Endothelial cell of umbilical vein (primary cell): Measurements from ENCODE around the gene GIT2. TPM values are rescaled to one million over a fixed set of nuclear protein-coding genes. Genes with fewer than 3 reads are reported as not detected.

ENCODE experiments used
- BruUV-seq: library from RNA; stranded (reverse); fragments of 400-500 nt; replicated peaks from 2 replicates; lab custom pipeline; 2021; lab: Mats Ljungman, UMichigan
- CTCF ChIA-PET: fragments of 300-600, 350-600 bp; sonication (Branson Sonifier 250); formaldehyde crosslinking; loops from one replicate; lab custom pipeline; 2021; ENCODE audit warnings: antibody characterized with exemption, inconsistent platforms; lab: Charles Lee
- POLR2A ChIA-PET: fragments of 300-600, 350-600 bp; sonication (Branson Sonifier 250); formaldehyde crosslinking; loops from one replicate; lab custom pipeline; 2021; ENCODE audit warnings: antibody characterized with exemption, inconsistent platforms; lab: Charles Lee
- DNase-seq: peaks from one replicate; pipeline ENCODE4 v3.0.0-alpha.2; 2011; ENCODE audit warnings: low read depth, low spot score
- FAIRE-seq: peaks from 2 replicates; lab custom pipeline; 2011; peaks lifted over from hg19 to GRCh38; lab: Jason Lieb, UNC
- H2AFZ ChIP-seq: 2 replicates; pipeline ENCODE4 v1.6.0; 2012; ENCODE audit warnings: low read depth, low read length, control low read depth, inconsistent platforms
- H3K27ac ChIP-seq: 2 replicates; pipeline ENCODE4 v1.5.1; 2011; ENCODE audit warnings: low read depth, mild to moderate bottlenecking, control low read depth, low read length, moderate library complexity; ENCODE audit not compliant: insufficient read depth
- H3K27me3 ChIP-seq, 2 experiments: 2 replicates each; pipeline versions ENCODE4 v1.6.0 to v1.6.1; 2011; ENCODE audit warnings: low read length in 2 of 2, mixed read lengths in 1 of 2; ENCODE audit not compliant: control insufficient read depth in 2 of 2, insufficient read depth in 2 of 2
- H3K36me3 ChIP-seq, 2 experiments: 2 replicates in 1 of 2; 3 replicates in 1 of 2; pipeline ENCODE4 v1.5.1; 2011; ENCODE audit warnings: low read length in 2 of 2, mild to moderate bottlenecking in 1 of 2, moderate library complexity in 1 of 2; ENCODE audit not compliant: control insufficient read depth in 2 of 2, insufficient read depth in 2 of 2; ENCODE audit errors: extremely low read depth in 1 of 2
- H3K4me1 ChIP-seq: 3 replicates; pipeline ENCODE4 v1.5.1; 2011; ENCODE audit warnings: mild to moderate bottlenecking, low read length; ENCODE audit not compliant: control insufficient read depth, insufficient read depth; ENCODE audit errors: extremely low read depth
- H3K4me2 ChIP-seq: 2 replicates; pipeline ENCODE4 v1.6.1; 2011; ENCODE audit warnings: low read length, control low read depth, mixed read lengths; ENCODE audit not compliant: insufficient read depth
- H3K4me3 ChIP-seq, 3 experiments: fragments of 200-600 bp in 1 of 3; sonication (generic), shearing (Covaris generic) in 1 of 3; replicated peaks in 1 of 3; 2 replicates each; pipeline ENCODE4 v1.5.1; 2011 to 2016; ENCODE audit warnings: control low read depth in 3 of 3, low read length in 3 of 3, mild to moderate bottlenecking in 2 of 3, inconsistent platforms in 1 of 3, low read depth in 1 of 3, moderate library complexity in 1 of 3; ENCODE audit not compliant: insufficient read depth in 1 of 3
- H3K79me2 ChIP-seq: 2 replicates; pipeline ENCODE4 v1.6.0; 2012; ENCODE audit warnings: low read length, inconsistent platforms; ENCODE audit not compliant: control insufficient read depth, insufficient read depth
- H3K9ac ChIP-seq: replicated peaks from 2 replicates; pipeline ENCODE3; 2011; ENCODE audit warnings: low read length, control low read depth; ENCODE audit not compliant: insufficient read depth; ENCODE audit errors: extremely low read depth
- H3K9me1 ChIP-seq: replicated peaks from 3 replicates; pipeline ENCODE4 v1.6.0; 2011; ENCODE audit warnings: mild to moderate bottlenecking, low read length; ENCODE audit not compliant: control insufficient read depth, insufficient read depth; ENCODE audit errors: extremely low read depth
- H3K9me3 ChIP-seq: replicated peaks from 2 replicates; pipeline ENCODE4 v1.5.1; 2012; ENCODE audit warnings: low read length, inconsistent platforms; ENCODE audit not compliant: control insufficient read depth, insufficient read depth
- H4K20me1 ChIP-seq: replicated peaks from 2 replicates; pipeline ENCODE3; 2011; ENCODE audit warnings: mild to moderate bottlenecking, low read length; ENCODE audit not compliant: control insufficient read depth, insufficient read depth; ENCODE audit errors: extremely low read depth
- CTCF ChIP-seq, 2 donors: IDR thresholded peaks; 1 replicate in 1 of 2; 2 replicates in 1 of 2; pipeline ENCODE4 v1.5.1; 2011; ENCODE audit warnings: low read length in 2 of 2, mild to moderate bottlenecking in 2 of 2, moderate library complexity in 2 of 2, control low read depth in 1 of 2, inconsistent platforms in 1 of 2, low read depth in 1 of 2; ENCODE audit not compliant: insufficient read depth in 1 of 2; ENCODE audit errors: extremely low read depth in 1 of 2
- EZH2 ChIP-seq: IDR thresholded peaks from 2 replicates; pipeline ENCODE4 v1.6.1; 2012; ENCODE audit warnings: borderline replicate concordance, low read depth, mild to moderate bottlenecking, moderate library complexity, low read length, inconsistent platforms; ENCODE audit not compliant: severe bottlenecking
- FOS ChIP-seq: IDR thresholded peaks from 2 replicates; pipeline ENCODE4 v1.6.1; 2011; ENCODE audit warnings: mild to moderate bottlenecking, low read length, moderate library complexity, borderline replicate concordance; ENCODE audit not compliant: insufficient read depth
- GATA2 ChIP-seq: IDR thresholded peaks from 2 replicates; pipeline ENCODE4 v1.7.0; 2011; ENCODE audit warnings: low read depth, mild to moderate bottlenecking, moderate library complexity, mixed read lengths, low read length; ENCODE audit not compliant: insufficient read length, insufficient read depth
- JUN ChIP-seq: IDR thresholded peaks from 2 replicates; pipeline ENCODE4 v1.6.1; 2011; ENCODE audit warnings: borderline replicate concordance, low read depth; ENCODE audit not compliant: insufficient read length, insufficient read depth
- MAX ChIP-seq: IDR thresholded peaks from 2 replicates; pipeline ENCODE4 v1.6.1; 2011; ENCODE audit not compliant: insufficient read depth, insufficient read length
- MYC ChIP-seq: IDR thresholded peaks from one replicate; pipeline ENCODE4 v1.6.1; 2011; ENCODE audit warnings: mild to moderate bottlenecking, low read depth, low read length
- POLR2A ChIP-seq: IDR thresholded peaks from 2 replicates; pipeline ENCODE4 v1.6.1; 2012; ENCODE audit warnings: low read depth, mild to moderate bottlenecking, control low read depth, low read length
- POLR2AphosphoS5 ChIP-seq: IDR thresholded peaks from 2 replicates; pipeline ENCODE4 v1.6.1; 2012; ENCODE audit warnings: low read depth, mild to moderate bottlenecking, control low read depth, low read length, moderate library complexity; ENCODE audit not compliant: insufficient read depth
- dilution Hi-C: fragments of 300-500 bp; cut with MboI; formaldehyde crosslinking; loops from one replicate; pipeline ENCODE4 v1.15.0; 2019; ENCODE audit warnings: low sequenced_read_pairs; ENCODE audit not compliant: extremely low pct_ligation_motif_present
- intact Hi-C: fragments of 100-400 bp; cut with micrococcal nuclease; formaldehyde crosslinking; loops from one replicate; pipeline ENCODE4 v1.10.0; 2022
- polyA plus RNA-seq, 4 experiments: library from polyadenylated mRNA; depleted of rRNA in 3 of 4; stranded (reverse) in 3 of 4; unstranded in 1 of 4; fragments of >200 nt; gene quantifications; 2 replicates each; pipeline versions ENCODE4 v1.2.1 to v1.2.3, GENCODE V29; 2011 to 2012; ENCODE audit warnings: missing spikeins in 1 of 4
- total RNA-seq: library from RNA; stranded (reverse); gene quantifications from 2 replicates; pipeline ENCODE4 v1.2.3, GENCODE V29; 2021

The GIT2 gene
- total and polyA plus RNA-seq, 2 donors (not counting 3 experiments of a cell fraction or from before 2014, with no cell fraction given) = 37.3 to 77.2 TPM

- H3K4me3 ChIP-seq = no peak overlapping the region
- no peak overlapping the region for H3K27ac ChIP-seq
- ChIA-PET POLR2A (no interaction called here), CTCF (interaction anchor here (2.4 kb wide), 1 partner anchor 70 kb away, joined by 15 read pairs; no protein-coding TSS in a partner anchor)
- H3K9me1 ChIP-seq = no peaks in the 10 kb centered on the region
- no peaks in the 10 kb centered on the region for H3K4me1 ChIP-seq
- H3K4me2 ChIP-seq = no peak overlapping the region
- no peak overlapping the region for H3K9ac ChIP-seq
- BruUV-seq = no TSS peak
- H3K79me2 ChIP-seq = no peaks in the 10 kb centered on the region
- H3K27me3 ChIP-seq = no peaks in the 10 kb centered on the region
- TF ChIP-seq FOS (no peak), GATA2 (no peak), POLR2AphosphoS5 (no peak), CTCF (IDR thresholded peaks at IDR 0.05; ENCODE audit: extremely low read depth in 1 of 2, insufficient read depth in 1 of 2, low read depth in 1 of 2, low read length in 2 of 2) (no peak)
- H3K36me3 ChIP-seq = no peaks in the 10 kb centered on the region
- DNase-seq (no peak), FAIRE-seq (no peak)
- dilution Hi-C loops (no loop called here), intact Hi-C loops (no loop called here)
- H4K20me1 ChIP-seq = no peaks in the 10 kb centered on the region
- H3K9me3 ChIP-seq = no peaks in the 10 kb centered on the region
- no peak overlapping the region for H2AFZ ChIP-seq
These were observed 73.1 kb downstream of the GIT2 start for GRCh38 chr12:109923038-109923437.

GRCh38 chr12:109921982-109922381 is 74.2 kb downstream of the GIT2 start:
- intact Hi-C loops (no loop called here), dilution Hi-C loops (no loop called here)
- TF ChIP-seq CTCF (IDR thresholded peaks at IDR 0.05; ENCODE audit: extremely low read depth in 1 of 2, insufficient read depth in 1 of 2, low read depth in 1 of 2, low read length in 2 of 2) (no peak), MAX (no peak), EZH2 (no peak), JUN (no peak), GATA2 (no peak), FOS (no peak), MYC (no peak), POLR2A (no peak), POLR2AphosphoS5 (no peak)
- no peaks in the 10 kb centered on the region for H3K4me1 ChIP-seq
- H3K36me3 ChIP-seq = peaks cover 0 to 5% of the 10 kb centered on the region in 2 experiments
- no TSS peak for BruUV-seq
- no peaks in the 10 kb centered on the region for H3K9me3 ChIP-seq
- H3K4me3 ChIP-seq = no peak overlapping the region
- H3K27ac ChIP-seq = no peak overlapping the region
- no peak overlapping the region for H3K4me2 ChIP-seq
- POLR2A ChIA-PET = no interaction called here
- DNase-seq (no peak), FAIRE-seq (no peak)
- H2AFZ ChIP-seq = no peak overlapping the region
- no peaks in the 10 kb centered on the region for H3K79me2 ChIP-seq
- H3K9ac ChIP-seq = no peak overlapping the region
- no peaks in the 10 kb centered on the region for H4K20me1 ChIP-seq
- no peaks in the 10 kb centered on the region for H3K27me3 ChIP-seq
- H3K9me1 ChIP-seq = no peaks in the 10 kb centered on the region
- CTCF ChIA-PET = interaction anchor here (2.4 kb wide), 1 partner anchor 69 kb away, joined by 15 read pairs; no protein-coding TSS in a partner anchor
